AG09319 (cell line): ENCODE results near the gene MRPS34.

Source experiments
- DNase-seq: peaks from one replicate; pipeline ENCODE4 v3.0.0-alpha.2; 2010; ENCODE audit warnings: low read depth; ENCODE audit errors: extremely low read depth
- CTCF ChIP-seq: IDR thresholded peaks from 2 replicates; pipeline ENCODE4 v1.5.1; 2011; ENCODE audit warnings: low read depth, mild to moderate bottlenecking, inconsistent platforms, low read length, moderate library complexity

The MRPS34 gene

DNA sequence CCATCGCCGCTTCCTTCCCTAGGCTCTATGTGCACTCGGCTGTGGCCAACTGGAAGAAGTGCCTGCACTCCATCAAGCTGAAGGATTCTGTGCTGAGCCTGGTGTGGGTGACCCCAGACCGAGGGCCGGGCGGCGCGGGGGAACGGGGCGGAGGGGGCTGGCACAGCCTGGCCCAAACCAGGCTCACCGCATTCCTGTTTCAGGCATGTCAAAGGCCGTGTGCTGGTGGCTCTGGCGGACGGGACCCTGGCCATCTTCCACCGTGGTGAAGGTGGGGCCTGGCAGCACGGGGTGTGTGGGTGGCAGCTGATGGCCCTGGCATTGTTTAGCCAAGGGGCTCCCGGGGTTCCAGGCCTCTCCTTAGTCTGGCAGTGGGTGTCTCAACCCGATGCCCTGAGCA is 6.2 kb downstream of the MRPS34 start:
- TF ChIP-seq CTCF = no peak
- no peak for DNase-seq

GRCh38 chr16:1766231-1766630 is 6.7 kb downstream of the MRPS34 start:
- no peak for DNase-seq
- TF ChIP-seq CTCF = no peak

- TF ChIP-seq CTCF = no peak
- DNase-seq = no peak
Observed at GRCh38 chr16:1765826-1766225, 7.1 kb downstream of the MRPS34 start.

GRCh38 chr16:1764971-1765370 is 8.0 kb downstream of the MRPS34 start:
- DNase-seq = no peak
- no peak for TF ChIP-seq CTCF

- TF ChIP-seq CTCF = peak; percentile 29
- DNase-seq = no peak
Observed at GRCh38 chr16:1763521-1764511, 9.1 kb downstream of the MRPS34 start.

DNA sequence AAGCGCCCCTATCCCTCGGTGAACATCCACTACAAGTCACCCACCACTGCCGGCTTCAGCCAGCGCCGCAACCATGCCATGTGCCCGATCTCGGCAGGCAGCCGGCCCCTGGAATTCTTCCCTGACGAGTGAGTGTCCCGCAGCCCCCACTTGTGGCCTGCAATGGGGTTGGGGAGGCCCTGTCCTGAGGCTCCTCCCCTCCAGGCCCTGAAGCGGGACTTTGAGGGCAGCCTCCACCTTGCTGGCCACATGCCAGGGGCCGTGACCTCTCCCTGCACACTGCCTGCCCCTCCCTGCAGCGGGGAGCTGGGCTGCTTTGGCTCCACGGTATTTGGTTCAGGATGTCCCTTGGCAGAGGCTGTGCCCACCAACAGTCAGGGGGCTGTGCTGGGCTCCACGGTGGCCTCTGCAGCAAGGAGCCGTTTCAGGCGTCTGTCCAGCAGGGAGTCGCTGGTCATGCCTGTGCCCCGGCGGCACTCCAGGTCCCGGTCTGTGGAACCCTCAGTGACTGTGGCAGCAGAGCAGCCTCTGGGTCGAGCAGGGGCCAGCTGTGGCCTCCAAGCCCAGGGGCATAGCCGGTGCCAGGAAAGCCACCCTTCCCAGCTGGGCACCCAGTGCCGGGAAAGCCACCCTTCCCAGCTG is 9.9 kb downstream of the MRPS34 start:
- no peak for TF ChIP-seq CTCF

More for the DNA sequence above, 9.9 kb downstream of the MRPS34 start:
- no peak for DNase-seq
